T-helper 2 cell (primary cell): Measurements from ENCODE around the gene RPL41.
A peak's percentile ranks its signal among the peaks of the same experiment; 100 is the strongest.

Experiments used
- DNase-seq, 5 experiments: peaks; one replicate each; pipeline versions ENCODE4 v3.0.0 to v3.0.0-alpha.2; 2012 to 2022

RPL41 gene

DNA sequence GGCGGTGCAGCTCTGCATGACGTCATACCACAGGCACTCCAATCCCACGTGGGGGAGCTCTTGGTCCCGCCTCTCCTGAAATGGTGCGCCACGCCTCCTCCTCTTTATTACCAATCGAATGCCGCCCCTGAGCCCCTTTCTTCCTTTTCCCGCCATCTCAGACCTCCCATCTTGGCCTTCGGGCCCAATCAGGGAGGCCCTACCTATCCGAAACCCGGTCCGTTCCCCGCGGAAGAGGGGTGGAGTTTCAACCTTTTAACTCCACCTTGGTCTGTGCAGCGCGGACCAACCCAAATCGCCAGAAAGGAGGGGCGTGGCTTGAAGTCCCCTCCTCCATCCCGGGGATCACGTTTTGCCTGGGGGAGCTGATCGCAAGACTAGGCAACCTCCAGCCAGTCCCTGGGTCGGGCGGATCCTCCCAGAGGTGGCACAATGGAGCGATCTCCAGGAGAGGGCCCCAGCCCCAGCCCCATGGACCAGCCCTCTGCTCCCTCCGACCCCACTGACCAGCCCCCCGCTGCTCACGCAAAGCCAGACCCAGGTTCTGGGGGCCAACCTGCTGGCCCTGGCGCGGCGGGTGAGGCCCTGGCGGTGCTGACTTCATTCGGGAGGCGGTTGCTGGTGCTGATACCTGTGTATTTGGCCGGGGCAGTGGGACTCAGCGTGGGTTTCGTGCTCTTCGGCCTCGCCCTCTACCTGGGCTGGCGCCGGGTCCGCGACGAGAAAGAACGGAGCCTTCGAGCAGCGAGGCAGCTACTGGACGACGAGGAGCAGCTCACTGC lies 11.6 kb downstream of the RPL41 start, which contains the start of gene ESYT1:
Gene ESYT1 (plus strand): TSS at position 380 of the 782 bp plus-strand sequence. CDS start 53 bp downstream, at position 433.
- DNase-seq, result peak; percentile 83 to 100 (median 97)

DNA sequence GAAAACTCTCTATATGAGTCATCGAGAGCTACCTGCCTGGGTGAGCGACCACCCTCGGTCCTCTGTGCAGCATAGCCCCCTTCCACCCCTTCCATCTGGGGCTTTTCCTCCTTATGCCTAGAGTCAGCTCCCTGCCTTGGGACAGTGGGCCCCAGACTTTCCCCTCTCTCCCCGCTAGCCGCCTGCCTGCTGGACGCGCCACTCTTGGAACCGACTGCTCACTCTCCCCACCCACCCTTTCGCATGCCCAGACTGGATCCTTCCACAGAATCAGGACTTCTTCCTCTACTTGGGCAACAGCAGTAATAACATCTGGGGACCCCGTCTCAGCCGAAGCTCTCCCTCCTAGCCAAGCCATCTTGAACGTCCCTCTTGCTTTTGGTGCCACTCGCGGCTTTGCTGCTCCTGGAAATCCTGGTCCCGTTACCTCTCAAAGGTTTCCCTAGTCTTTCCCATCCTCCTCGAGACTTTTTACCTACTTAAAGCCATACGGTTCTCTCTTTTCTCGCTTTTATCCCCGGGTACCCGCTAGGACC lies 12.3 kb downstream of the RPL41 start:
- peak in 1 of 5 experiments; percentile 31 for DNase-seq

DNA sequence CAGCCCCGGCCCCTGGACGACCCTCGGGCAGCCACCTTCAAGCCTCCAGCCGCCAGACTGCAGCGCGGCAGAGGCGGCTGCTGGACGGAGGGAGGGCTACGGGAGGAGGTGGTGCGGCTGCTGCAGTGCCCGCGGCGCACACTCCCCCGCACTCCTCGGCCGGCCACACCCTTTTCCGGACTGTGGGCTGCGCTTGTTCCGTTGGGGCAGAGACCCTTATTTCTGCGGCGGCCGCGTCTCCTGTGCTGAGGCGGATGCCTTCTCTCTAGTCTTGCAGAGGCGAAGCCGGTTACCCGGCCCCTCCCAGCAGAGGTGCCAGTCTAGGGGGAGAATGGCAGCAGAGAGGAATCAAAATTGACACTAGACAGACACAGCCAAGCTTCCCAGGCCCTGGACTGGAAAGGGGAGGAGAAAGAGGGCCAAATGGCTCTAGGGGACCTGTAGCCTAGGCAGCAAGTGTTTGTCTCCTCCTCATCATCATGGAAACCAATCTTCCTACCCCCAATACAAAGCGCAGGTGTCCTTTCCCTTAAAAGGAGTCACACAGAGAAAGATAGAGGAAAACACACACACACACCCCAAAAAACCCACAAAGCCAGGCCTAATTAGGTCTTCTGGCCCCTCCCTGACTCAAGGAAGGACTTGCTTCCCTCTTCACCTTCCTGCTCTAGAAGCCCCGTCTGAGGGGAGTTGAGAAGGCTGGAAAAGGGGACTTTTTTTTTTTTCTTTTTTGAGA lies 12.9 kb downstream of the RPL41 start:
- peak; percentile 30 to 89 (median 59) for DNase-seq

DNA sequence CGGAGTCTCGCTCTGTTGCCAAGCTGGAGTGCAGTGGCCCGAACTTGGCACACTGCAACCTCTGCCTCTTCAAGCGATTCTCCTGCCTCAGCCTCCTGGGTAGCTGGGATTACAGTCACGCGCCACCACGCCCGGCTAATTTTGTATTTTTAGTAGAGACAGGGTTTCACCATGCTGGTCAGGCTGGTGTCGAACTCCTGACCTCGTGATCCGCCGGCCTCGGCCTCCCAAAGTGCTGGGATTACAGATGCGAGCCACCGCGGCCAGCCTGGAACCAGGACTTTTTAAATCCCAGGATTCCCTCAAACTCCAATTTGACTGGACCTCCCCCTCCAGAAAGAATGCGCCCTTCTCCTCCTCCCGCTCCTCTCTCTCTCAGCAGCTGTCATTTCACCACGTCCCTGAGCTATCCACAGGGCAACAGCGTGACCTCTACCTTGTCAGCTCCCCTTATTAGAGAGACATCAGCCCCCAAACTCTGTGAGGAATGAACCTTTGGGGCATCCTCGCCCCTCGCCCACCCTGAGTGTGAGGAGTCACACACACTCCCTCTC lies 13.6 kb downstream of the RPL41 start:
- no peak for DNase-seq

DNA sequence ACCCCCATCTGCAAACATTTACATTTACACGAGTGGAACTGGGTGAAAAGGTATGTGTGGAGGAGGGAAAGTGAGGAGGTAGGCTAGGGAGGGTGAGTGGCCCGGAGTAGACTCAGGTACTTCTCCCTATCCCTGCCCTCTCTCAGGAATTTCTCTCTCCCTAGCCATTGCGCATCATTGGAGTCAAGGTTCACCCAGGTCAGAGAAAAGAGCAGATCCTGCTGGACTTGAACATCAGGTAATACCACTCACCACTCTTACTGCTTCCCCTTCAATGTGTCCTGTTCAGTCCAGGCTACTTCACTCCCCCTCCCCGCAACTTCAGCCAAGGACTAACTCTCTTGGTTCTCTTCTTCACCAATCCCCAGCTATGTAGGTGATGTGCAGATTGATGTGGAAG lies 14.4 kb downstream of the RPL41 start:
- DNase-seq, result no peak

DNA sequence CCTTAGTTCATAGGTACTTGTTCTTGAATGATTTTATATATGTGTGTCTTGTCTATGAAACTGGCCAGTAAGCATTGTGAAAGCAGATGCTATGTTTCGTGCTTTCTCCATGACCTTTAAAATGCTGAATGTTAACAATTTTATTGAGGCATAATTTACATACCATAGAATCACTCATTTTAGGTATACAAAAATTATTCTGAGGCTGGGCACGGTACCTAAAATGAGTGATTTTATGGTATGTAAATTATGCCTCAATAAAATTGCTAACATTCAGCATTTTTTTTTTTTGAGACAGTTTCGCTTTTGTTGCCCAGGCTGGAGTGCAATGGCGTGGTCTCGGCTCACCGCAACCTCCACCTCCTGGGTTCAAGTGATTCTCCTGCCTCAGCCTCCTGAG lies 18.5 kb downstream of the RPL41 start:
- DNase-seq, result no peak

DNA sequence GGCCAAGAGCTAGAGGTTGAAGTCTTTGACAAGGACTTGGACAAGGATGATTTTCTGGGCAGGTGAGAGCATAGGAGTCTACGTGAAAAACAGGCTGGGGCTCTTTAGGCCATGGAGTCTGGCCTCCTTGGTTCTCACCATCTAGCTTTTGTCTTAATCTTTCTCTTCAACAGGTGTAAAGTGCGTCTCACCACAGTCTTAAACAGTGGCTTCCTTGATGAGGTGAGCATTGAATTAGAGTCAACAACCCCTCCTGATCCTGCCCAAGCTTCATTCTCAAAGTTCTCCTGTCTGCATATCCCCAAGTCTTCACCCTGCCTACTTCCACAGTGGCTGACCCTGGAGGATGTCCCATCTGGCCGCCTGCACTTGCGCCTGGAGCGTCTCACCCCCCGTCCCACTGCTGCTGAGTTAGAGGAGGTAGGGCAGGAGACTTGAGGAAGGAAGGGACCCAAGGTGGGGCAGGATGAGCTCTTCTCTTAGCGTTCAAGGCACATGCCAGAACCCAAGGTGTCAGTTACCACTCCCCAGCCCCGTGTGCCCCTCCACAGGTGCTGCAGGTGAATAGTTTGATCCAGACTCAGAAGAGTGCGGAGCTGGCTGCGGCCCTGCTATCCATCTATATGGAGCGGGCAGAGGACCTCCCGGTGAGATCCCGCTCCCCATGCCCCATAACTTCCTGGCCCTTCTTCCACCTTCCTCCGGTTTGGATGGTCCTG lies 21.6 kb downstream of the RPL41 start:
- DNase-seq, result no peak

DNA sequence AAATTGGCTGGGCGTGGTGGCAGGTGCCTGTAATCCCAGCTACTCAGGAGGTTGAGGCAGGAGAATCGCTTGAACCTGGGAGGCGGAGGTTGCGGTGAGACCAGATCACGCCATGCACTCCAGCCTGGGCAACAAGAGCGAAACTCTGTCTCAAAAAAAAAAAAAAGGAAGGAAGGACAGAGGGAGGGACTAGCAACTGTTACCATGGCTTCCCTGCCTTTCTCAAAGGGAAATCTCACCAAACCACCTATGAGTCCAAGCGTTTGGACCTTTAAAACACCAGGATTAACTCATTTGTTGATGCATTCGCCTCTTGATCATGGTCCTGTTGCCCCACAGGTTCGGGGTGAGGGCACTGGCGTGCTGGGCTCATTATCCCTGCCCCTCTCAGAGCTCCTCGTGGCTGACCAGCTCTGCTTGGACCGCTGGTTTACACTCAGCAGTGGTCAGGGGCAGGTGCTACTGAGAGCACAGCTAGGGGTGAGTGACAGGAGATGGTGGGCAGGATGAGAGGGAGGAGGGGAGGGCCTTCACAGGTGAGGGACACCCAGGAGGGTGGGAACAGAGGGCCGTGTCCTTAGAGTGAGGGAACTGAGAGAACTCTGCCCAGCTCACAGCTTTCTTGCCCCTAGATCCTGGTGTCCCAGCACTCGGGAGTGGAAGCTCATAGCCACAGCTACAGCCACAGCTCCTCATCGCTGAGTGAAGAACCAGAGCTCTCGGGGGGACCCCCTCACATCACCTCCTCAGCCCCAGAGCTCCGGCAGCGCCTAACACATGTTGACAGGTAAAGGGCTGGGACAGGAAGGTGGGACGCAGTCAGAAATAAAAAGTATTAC lies 25.7 kb downstream of the RPL41 start:
- DNase-seq, result no peak

DNA sequence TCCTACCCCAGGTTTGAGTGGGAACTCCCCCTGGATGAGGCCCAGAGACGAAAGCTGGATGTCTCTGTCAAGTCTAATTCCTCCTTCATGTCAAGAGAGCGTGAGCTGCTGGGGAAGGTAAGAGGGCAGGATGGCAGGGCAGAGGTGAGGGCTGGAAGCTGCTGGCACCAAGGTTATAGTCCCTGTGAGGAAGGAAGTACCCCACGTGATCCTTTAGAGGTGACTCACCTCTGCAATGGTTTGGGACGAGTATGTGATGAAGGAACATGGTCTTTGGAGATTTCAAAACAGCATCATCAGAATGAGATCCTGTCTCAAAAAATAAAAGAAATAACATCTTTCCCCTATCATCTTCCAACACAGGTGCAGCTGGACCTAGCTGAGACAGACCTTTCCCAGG lies 26.8 kb downstream of the RPL41 start:
- DNase-seq, result no peak

DNA sequence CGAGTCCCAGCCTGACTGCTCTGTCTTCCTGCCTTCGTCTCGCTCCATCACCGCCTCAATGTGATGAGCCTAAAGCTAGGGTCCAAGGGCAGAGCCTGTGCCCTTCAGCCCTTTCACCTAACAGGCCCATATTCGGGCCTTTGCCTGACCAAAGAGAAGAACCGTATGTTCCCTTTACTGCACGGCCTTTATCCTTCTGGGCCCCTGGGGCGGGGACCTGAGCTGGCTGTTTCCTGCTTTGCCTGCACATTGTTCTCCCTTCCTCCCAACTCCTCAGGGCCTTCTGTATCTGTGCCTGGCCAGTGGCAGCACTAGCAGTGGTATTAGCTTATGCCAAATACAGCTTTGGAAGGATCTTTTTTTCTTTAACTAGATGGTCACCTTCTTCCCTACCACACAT lies 27.4 kb downstream of the RPL41 start:
- DNase-seq, result no peak

DNA sequence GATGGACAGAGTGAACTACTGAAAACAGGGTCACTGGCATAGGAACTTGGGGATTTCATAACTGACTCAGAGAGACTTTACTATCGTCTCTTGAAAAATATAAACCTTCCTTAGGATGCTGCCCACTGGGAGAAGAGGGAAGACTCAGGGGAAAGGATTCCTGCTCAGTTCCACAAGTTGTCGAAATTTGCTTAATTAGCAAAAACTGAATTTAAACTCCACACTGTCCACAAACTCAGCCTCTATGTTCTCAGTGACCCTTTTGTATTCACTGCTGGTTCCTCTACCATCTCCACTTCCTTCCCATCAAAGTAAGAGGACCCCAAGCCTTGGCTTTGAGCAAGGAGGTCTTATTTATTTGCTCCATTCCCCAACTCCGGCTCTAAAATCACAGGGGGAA lies 28.8 kb downstream of the RPL41 start:
- no peak for DNase-seq

DNA sequence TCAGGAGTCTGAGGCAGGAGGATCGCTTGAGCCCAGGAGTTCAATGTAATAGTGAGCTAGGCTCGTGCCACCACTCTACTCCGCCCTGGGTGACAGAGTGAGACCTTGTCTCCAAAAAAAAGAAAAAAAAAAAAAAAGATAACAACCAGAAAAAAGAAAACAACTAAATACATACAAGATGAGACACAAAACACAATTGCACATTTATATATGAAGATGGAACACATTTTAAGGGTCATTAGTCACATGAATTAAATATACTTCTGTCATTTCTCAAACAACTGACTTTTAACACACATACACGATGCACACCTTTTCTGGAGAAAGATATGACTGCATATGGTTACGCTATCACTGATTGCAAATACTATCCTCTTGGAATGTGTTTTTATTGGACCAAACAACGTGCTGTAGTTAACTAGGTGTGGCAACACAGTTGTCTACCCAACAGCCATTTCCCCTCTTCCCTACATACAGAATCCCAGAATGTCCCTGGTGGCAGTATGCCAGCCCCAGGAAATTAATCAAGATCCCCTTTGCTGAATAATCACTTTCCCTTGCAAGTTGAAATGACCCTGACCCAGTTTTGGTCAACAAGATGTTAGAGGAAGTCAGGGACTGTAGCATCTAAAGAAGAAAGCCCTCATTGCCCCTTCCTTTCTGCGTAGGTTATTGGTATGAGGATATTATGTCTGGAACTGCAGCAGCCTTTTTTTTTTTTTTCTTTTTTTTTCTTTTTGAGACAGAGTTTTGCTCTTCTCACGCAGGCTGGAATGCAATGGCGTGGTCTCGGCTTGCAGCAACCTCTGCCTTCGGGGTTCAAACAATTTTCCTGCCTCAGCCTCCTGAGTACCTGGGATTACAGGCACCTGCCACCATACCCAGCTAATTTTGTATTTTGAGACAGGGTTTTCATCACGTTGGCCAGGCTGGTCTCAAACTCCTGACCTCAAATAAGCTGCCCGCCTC lies 30.3 kb downstream of the RPL41 start:
- no peak for DNase-seq

DNA sequence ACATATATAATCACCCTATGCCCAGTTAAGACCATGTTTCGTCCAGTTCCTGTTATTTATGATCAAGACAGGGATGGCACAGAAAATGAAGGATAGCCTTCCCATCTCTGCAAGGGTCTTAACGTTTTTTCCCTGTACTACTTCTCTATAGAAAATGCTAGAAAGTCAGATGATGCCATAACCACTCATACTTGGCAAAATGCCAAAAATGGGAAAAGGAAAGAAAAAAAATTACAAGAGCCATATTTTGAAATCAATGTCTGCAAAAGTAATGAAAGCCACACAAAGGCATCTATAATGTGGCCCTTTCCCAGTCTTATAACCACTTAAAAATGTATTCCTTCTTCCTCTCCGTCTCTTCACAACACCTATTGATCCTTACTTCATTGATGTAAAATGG lies 34.1 kb downstream of the RPL41 start:
- DNase-seq, result no peak

DNA sequence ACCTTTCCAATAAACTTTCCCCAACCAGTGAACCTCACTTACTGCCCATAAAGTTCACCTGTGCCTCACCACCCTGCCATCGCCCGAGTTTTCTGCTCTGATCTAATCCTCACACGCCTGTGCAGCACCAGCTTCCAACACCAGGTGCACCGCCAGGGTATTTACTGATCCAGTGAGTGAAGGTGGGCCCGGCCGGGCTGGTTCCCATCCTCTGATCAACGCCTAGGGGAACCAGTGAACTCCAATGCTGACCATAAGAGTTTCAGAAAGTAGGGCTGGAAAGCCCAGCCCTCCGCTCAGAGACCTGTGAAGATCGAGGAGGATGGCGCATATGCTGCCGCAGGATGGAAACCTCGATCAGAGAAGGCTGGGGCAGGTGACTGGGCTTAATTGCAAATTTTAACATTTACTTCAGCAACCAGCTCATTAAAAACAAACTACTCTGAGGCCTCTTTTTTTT lies 35.3 kb downstream of the RPL41 start:
- DNase-seq, result peak; percentile 24 to 83 (median 53)

DNA sequence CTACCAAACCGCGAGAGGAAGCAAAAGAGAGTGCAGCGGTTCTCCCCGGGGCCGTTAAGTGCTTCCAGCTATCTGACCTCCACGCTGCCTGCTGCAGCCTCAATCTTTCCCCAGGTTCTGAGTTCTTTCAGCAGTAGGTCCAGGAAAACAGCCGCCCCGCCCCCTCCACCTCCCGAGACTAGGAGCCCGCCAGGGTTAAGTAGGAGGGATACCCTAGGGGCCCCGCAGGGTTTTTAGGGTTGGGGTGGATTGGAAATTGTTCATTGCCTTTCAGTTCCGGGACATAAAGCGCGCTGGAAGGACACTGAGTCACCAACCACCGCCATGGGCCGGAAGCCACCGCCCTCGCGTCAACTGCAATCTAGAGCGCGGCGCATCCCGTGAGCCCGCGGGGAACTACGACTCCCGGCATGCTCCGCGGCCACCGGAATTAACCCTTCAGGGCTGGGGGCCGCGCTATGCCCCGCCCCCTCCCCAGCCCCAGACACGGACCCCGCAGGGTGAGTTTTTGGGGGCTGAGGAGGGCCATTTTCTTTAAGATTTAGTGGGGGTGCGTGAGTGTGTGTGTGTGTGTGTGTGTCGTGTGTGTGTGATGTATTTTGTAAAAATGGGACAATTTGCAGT lies 35.8 kb downstream of the RPL41 start, which contains the start of gene MYL6B:
Gene MYL6B (plus strand): TSS at position 456 of the 624 bp plus-strand sequence. CDS start 1,332 bp downstream, outside the sequence.
- peak; percentile 80 to 97 (median 90) for DNase-seq

DNA sequence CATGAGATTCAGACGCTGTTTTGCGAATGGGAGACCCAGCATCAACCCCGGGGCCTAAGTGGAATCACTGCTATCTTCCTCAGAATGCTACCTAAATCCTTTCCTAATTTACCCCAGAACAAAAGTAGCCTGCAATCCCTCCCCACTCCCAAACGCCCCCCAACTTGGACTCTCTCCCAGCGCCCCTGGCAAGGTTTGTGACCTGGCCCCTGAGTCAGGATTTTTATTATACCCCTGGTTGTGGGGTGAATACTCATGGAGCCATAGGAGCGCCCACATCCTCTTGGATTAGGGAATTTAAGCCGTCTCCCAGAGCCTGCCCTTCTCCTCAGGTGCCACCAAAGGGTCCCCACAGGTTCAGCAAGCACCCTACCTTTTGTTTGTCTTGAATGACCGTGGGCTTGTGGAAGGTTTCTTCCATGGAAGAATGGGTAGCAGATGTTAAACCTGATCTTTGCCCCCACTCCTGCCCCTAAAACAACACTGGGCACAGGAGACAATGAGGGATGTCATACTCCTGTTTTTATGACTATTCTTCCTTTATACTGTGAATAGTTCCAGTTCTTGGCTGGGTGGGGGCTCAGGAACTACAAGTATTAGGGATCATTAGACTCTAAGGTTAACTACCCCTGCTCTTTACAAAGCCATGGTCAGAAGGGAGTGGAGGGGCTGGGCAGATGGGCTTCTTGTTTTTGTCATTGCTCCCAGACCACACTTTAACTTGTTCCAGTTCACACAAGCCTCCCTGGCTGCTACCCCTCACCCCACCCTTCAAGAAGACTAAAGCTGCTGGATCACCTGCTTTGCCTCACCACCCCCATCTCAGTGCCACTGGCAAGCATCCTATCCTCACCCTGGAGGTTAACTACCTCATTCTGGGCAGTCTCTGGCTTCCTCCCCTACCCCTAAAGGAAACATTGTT lies 36.6 kb downstream of the RPL41 start:
- DNase-seq, result no peak

DNA sequence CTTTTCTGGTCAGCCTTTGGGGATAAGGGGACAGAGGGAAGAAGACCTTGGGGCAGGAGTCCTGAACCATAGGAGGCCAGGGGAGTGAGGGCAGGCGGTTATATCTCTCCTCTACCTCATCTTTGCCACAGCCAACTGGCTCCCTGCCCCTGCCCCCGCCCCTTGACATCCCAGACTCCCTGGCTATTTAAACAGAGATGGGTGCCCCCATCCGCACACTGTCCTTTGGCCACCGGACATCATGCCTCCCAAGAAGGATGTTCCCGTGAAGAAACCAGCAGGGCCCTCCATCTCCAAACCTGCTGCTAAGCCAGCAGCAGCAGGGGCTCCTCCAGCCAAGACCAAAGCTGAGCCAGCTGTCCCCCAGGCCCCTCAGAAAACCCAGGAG lies 37.2 kb downstream of the RPL41 start:
- DNase-seq, result no peak

DNA sequence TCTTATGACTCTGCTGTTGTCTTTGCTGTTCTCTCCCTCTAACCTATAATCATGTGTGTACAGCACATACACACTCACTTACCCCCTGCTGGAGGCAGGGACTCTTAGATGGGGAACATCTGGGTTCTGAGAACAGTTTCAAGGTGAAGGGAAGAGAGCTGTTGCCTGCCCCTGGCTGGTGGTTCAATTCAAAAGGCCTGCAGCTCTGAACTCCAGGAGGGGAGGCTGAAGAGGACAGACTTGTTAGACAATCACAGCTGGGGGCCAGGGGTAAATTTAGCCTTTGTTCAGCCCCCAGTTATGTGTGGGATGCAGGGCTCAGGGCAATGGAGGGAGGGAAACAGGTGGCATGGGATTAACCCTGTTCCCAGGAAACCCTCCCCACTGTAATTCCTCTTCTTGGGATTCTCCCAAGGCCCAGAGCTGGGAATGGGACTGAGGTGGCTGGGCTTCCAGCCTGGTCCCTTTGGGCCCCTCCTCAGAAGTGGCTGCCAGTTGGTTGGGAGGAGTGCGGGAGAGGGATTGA lies 37.9 kb downstream of the RPL41 start:
- DNase-seq, result no peak
